Left cardiac atrium (tissue), 4 donors: ENCODE data around the gene NAPG. TPM values are rescaled to one million over a fixed set of nuclear protein-coding genes. Genes with fewer than 3 reads are reported as not detected.
"Not testable (repeated sequence)": the region's sequence is repeated elsewhere in the genome, so short reads cannot be mapped to it uniquely, and the experiment has no call there.

Experiments
- ATAC-seq, 2 donors: fragments of 200-7000 bp; cut with Tn5 transposase; one replicate each; pipeline ENCODE4 v1.9.1; 2020; ENCODE audit warnings: mild to moderate bottlenecking in 2 of 2, moderate library complexity in 2 of 2
- DNase-seq: peaks from one replicate; pipeline ENCODE4 v3.0.0-alpha.2; 2020
- intact Hi-C, 2 donors: fragments of 100-400 bp; cut with DNase I; formaldehyde crosslinking; loops; one replicate each; pipeline versions ENCODE4 v1.14.1 to v1.15.1; 2022 to 2023
- total RNA-seq, 2 donors: library from RNA; stranded (reverse); fragmentation: NEBNext Ultra II Directional; extraction: Animal tissue kit (Norgen Biotek cat#: 25700); gene quantifications; one replicate each; pipeline ENCODE4 v1.2.1, GENCODE V29; 2021
- donor health status: DM: no; HTN: yes; CAD: no.
- donor health status: DM: no; HTN: yes; CAD: no; lungs with severe emphysema.
- donor health status: DM: yes; HTN: yes; CAD: no.
- donor health status: Dilated cardiomyopathy.

The NAPG gene
- total RNA-seq, 2 donors from 2014 or later: 22.6 to 38.3 TPM

GRCh38 chr18:10505892-10506291 is 19.9 kb upstream of the NAPG start:
- intact Hi-C loops, ATAC-seq, DNase-seq: not testable (repeated sequence)

GRCh38 chr18:10508591-10508990 is 17.2 kb upstream of the NAPG start:
- DNase-seq: no peak
- intact Hi-C loops: no loop called here

GRCh38 chr18:10511236-10511635 is 14.6 kb upstream of the NAPG start:
- intact Hi-C loops: no loop called here

More at GRCh38 chr18:10508591-10508990, 17.2 kb upstream of the NAPG start:
- no peak for ATAC-seq

GRCh38 chr18:10514082-10514481 is 11.7 kb upstream of the NAPG start:
- DNase-seq: no peak
- ATAC-seq: peak in 1 of 2 donors; percentile 29
- intact Hi-C loops: no loop called here

More at GRCh38 chr18:10511236-10511635, 14.6 kb upstream of the NAPG start:
- ATAC-seq (no peak), DNase-seq (no peak)

GRCh38 chr18:10514601-10515000 is 11.2 kb upstream of the NAPG start:
- intact Hi-C loops: no loop called here
- DNase-seq: no peak
- ATAC-seq: no peak

- no peak for DNase-seq
- no peak for ATAC-seq
- intact Hi-C loops: no loop called here
Measured at GRCh38 chr18:10515456-10515855, 10.4 kb upstream of the NAPG start.

GRCh38 chr18:10516078-10516477 is 9.7 kb upstream of the NAPG start:
- intact Hi-C loops: no loop called here
- ATAC-seq (no peak), DNase-seq (no peak)

GRCh38 chr18:10518595-10519255 is 7.1 kb upstream of the NAPG start:
- peak; percentile 76 to 78 for ATAC-seq
- intact Hi-C loops: loop anchor here in 1 of 2 donors (2.0 kb wide), 1 partner anchor 548 kb away; no protein-coding TSS in a partner anchor
- peak; percentile 64 for DNase-seq

- peak in 1 of 2 donors; percentile 18 for ATAC-seq
- intact Hi-C loops: loop anchor here in 1 of 2 donors (2.0 kb wide), 1 partner anchor 549 kb away; no protein-coding TSS in a partner anchor
Measured at GRCh38 chr18:10519366-10519765, 6.5 kb upstream of the NAPG start.

GRCh38 chr18:10519999-10520935 is 5.6 kb upstream of the NAPG start:
- DNase-seq (peak; percentile 88), ATAC-seq (peak; percentile 85 to 88)
- intact Hi-C loops: loop anchor here (2.0 kb wide), 1 partner anchor 549 kb away; no protein-coding TSS in a partner anchor

More at GRCh38 chr18:10519366-10519765, 6.5 kb upstream of the NAPG start:
- DNase-seq: no peak

GRCh38 chr18:10521566-10521965 is 4.3 kb upstream of the NAPG start:
- no peak for ATAC-seq
- no peak for DNase-seq
- intact Hi-C loops: loop anchor here in 1 of 2 donors (2.0 kb wide), 1 partner anchor 551 kb away; no protein-coding TSS in a partner anchor

- no peak for ATAC-seq
- no peak for DNase-seq
- intact Hi-C loops: no loop called here
Measured at GRCh38 chr18:10522574-10522973, 3.3 kb upstream of the NAPG start.

- no peak for DNase-seq
- ATAC-seq: no peak
- intact Hi-C loops: no loop called here
Measured at GRCh38 chr18:10523544-10523943, 2.3 kb upstream of the NAPG start.

- DNase-seq (no peak), ATAC-seq (no peak)
- intact Hi-C loops: no loop called here
Measured at GRCh38 chr18:10524507-10525370, 1.1 kb upstream of the NAPG start.

- intact Hi-C loops: no loop called here
- DNase-seq: no peak
- ATAC-seq: no peak
Measured at GRCh38 chr18:10525371-10525691, 496 bp upstream of the NAPG start.

GRCh38 chr18:10526561-10526949 is 728 bp downstream of the NAPG start:
- DNase-seq: no peak
- intact Hi-C loops: no loop called here
- ATAC-seq: peak in 1 of 2 donors; percentile 7

- intact Hi-C loops: no loop called here
- ATAC-seq (no peak), DNase-seq (no peak)
Measured at GRCh38 chr18:10528439-10528838, 2.6 kb downstream of the NAPG start.

- ATAC-seq: no peak
- intact Hi-C loops: no loop called here
- DNase-seq: no peak
Measured at GRCh38 chr18:10530002-10530401, 4.2 kb downstream of the NAPG start.

- ATAC-seq: peak in 1 of 2 donors; percentile 17
- intact Hi-C loops: no loop called here
- no peak for DNase-seq
Measured at GRCh38 chr18:10530852-10531251, 5.0 kb downstream of the NAPG start.
